ENCODE measurements around the gene JAK1.

The JAK1 gene

DNA sequence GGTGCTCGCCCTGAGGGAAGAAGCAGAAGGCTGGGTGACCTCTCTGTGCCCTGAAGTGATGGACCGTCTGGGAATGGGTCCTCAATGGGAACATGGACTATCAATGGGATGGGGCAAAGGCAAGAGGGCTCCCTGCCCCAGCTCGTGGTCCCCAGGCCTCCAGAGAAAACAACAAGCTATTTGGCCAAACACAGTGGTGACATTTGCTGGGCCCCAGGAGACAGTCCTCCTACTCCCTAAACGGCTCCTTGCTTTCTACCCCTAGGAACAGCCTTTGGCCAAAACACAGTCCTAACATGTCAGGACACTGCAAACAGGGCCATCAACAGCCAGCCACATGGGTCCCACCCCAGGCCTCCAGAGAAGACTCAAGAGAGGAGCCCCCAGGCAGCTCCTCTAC lies 118.7 kb downstream of the JAK1 start:
- ChIA-PET POLR2A (no interaction called here), CTCF (interaction anchor here (1.0 kb wide), 1 partner anchor 23 kb away, joined by 3 read pairs; no protein-coding TSS in a partner anchor)
- TF ChIP-seq CTCF (IDR thresholded peaks at IDR 0.05; ENCODE audit: control extremely low read depth, extremely low read depth, low read depth, missing control alignments): no peak
- no peak for DNase-seq (ENCODE audit: extremely low spot score)

DNA sequence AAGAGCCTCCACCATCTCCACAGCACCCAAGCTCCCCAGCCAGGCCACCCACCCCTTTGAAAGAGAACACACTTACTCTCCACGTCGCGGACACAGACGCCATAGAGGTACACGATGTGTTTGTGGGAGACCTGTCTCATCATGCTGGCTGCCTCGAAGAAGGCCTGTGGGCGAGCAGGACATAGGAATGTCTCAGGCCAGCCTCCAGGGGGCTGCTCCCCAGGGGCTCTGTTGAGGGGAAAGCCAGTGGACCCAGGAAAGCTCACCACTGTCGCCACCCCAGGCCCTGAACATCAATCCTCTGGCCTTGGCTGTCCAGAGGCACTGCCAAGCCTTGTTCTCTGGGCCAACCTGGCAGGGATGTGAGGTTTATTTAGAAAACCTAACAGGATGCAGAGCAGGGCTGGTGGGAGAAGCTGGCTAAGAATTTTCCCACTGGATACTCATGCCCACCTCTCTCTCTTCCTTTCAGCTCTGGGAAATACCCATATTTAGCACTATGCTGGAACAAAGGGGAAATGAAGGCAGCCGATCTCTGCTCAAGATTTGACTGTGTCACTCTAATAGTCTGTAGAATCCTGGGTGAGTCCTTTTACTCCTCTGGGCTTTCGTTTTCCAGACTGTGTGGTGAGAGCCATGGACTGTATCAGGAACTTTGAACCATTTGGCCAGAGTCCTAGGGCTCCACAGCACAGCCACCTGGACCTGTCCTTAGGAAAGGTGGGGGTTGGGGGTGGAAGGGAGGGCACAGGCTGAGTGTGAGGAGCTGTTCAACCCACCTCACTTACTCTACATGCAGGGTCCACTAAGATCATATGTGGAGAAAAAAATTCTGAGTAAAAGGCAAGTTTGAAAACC lies 119.5 kb downstream of the JAK1 start:
- ChIA-PET POLR2A (no interaction called here), CTCF (interaction anchor here (1.0 kb wide), 1 partner anchor 22 kb away, joined by 3 read pairs; no protein-coding TSS in a partner anchor)

GRCh38 chr1:64845831-64846425 lies 120.4 kb downstream of the JAK1 start:
- POLR2A ChIA-PET: no interaction called here
- CTCF ChIA-PET: interaction anchor here (1.2 kb wide), 1 partner anchor 21 kb away, joined by 4 read pairs; no protein-coding TSS in a partner anchor
- TF ChIP-seq CTCF (IDR thresholded peaks at IDR 0.05; ENCODE audit: control extremely low read depth, extremely low read depth, low read depth, missing control alignments): no peak
- DNase-seq (ENCODE audit: extremely low spot score): no peak

More for the DNA sequence above, 119.5 kb downstream of the JAK1 start:
- no peak for TF ChIP-seq CTCF (IDR thresholded peaks at IDR 0.05; ENCODE audit: control extremely low read depth, extremely low read depth, low read depth, missing control alignments)
- no peak for DNase-seq (ENCODE audit: extremely low spot score)

GRCh38 chr1:64844609-64845008 lies 121.7 kb downstream of the JAK1 start:
- ChIA-PET POLR2A (no interaction called here), CTCF (interaction anchor here (1.1 to 1.3 kb wide), 4 partner anchors 15 to 21 kb away, joined by 3 to 4 read pairs (median 4); no protein-coding TSS in a partner anchor)
- no peak for DNase-seq (ENCODE audit: extremely low spot score)
- no peak for TF ChIP-seq CTCF (IDR thresholded peaks at IDR 0.05; ENCODE audit: control extremely low read depth, extremely low read depth, low read depth, missing control alignments)

DNA sequence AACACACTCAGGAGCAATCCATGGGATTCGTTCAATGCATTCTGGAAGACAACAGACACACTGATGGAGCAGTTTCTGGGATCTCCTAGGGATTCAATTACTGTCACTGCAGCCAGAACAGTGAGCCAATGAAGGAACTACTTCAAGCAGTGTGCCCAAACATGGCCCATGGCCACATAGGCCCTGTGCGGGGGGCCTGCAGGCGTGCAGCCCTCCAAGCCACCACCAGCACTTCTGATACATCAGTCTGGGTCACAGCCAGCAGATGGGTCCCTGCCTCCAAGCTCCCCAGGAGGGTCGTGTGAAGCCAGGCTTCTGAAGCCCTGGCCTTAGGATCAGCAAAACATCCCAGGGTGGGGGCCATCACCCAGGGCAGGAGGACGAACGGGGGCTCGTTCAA lies 122.2 kb downstream of the JAK1 start:
- no peak for TF ChIP-seq CTCF (IDR thresholded peaks at IDR 0.05; ENCODE audit: control extremely low read depth, extremely low read depth, low read depth, missing control alignments)
- ChIA-PET POLR2A (no interaction called here), CTCF (interaction anchor here (1.1 to 1.3 kb wide), 3 partner anchors 14 to 21 kb away, joined by 3 to 4 read pairs (median 3); no protein-coding TSS in a partner anchor)
- no peak for DNase-seq (ENCODE audit: extremely low spot score)

DNA sequence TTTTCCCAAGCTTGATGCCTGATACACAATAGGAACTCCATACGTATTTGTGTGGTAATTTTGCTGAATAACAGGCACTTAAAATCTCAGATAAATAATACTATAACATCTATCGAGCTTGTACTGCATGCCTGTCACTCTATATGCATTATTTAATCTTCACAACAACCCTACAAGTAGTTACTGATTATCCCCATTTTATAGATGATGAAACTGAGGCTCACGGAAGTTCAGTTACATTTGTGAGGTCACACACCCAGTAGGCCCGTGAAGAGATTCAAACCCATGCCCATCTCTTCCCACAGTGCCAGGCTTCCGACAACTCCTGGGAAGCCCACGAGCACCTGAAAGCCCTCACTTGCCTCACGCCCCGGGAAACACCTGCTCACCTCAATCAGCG lies 122.7 kb downstream of the JAK1 start:
- POLR2A ChIA-PET: no interaction called here
- CTCF ChIA-PET: interaction anchor here (1.3 kb wide), 1 partner anchor 16 kb away, joined by 3 read pairs; no protein-coding TSS in a partner anchor
- TF ChIP-seq CTCF (IDR thresholded peaks at IDR 0.05; ENCODE audit: control extremely low read depth, extremely low read depth, low read depth, missing control alignments): no peak
- no peak for DNase-seq (ENCODE audit: extremely low spot score)
